ENCODE results near the gene MAPK1. TPM values are rescaled to one million over a fixed set of nuclear protein-coding genes. Genes with fewer than 3 reads are reported as not detected.
"Not testable (repeated sequence)": the region's sequence is repeated elsewhere in the genome, so short reads cannot be mapped to it uniquely, and the experiment has no call there.

The MAPK1 gene
- total RNA-seq, 1 experiment from 2014 or later = 53.6 TPM

GRCh38 chr22:21905234-21905633, 37.8 kb upstream of the MAPK1 start:
- not testable (repeated sequence) for H3K27me3 ChIP-seq (ENCODE audit: low read length); H4K20me1 ChIP-seq (ENCODE audit: insufficient read depth, low read depth, low read length); H3K9ac ChIP-seq (ENCODE audit: low read length); H2AFZ ChIP-seq (ENCODE audit: low read length); H3K4me1 ChIP-seq (ENCODE audit: low read length); H3K36me3 ChIP-seq (ENCODE audit: insufficient read depth, low read length); DNase-seq; H3K79me2 ChIP-seq (ENCODE audit: low read length); H3K9me2 ChIP-seq (replicated peaks; ENCODE audit: insufficient read depth, low read length); H3K27ac ChIP-seq (ENCODE audit: low read length); H3K4me3 ChIP-seq (ENCODE audit: low read length); H3K9me3 ChIP-seq (ENCODE audit: low read length); H3K4me2 ChIP-seq (ENCODE audit: low read depth, low read length, poor library complexity, severe bottlenecking)

GRCh38 chr22:21904250-21904789, 36.9 kb upstream of the MAPK1 start:
- Histone ChIP-seq H3K4me1 (ENCODE audit: low read length) (no peaks in the 10 kb centered on the region), H2AFZ (ENCODE audit: low read length) (no peak overlapping the region), H3K4me2 (ENCODE audit: low read depth, low read length, poor library complexity, severe bottlenecking) (no peak overlapping the region), H3K27ac (ENCODE audit: low read length) (no peak overlapping the region), H4K20me1 (ENCODE audit: insufficient read depth, low read depth, low read length) (no peaks in the 10 kb centered on the region), H3K27me3 (ENCODE audit: low read length) (no peaks in the 10 kb centered on the region), H3K79me2 (ENCODE audit: low read length) (no peaks in the 10 kb centered on the region), H3K9me3 (ENCODE audit: low read length) (no peaks in the 10 kb centered on the region), H3K9me2 (replicated peaks; ENCODE audit: insufficient read depth, low read length) (no peaks in the 10 kb centered on the region), H3K36me3 (ENCODE audit: insufficient read depth, low read length) (no peaks in the 10 kb centered on the region), H3K9ac (ENCODE audit: low read length) (no peak overlapping the region), H3K4me3 (ENCODE audit: low read length) (no peak overlapping the region)
- DNase-seq = no peak

- H3K9me2 ChIP-seq (replicated peaks; ENCODE audit: insufficient read depth, low read length) = no peaks in the 10 kb centered on the region
- H3K4me3 ChIP-seq (ENCODE audit: low read length) = no peak overlapping the region
- no peaks in the 10 kb centered on the region for H3K79me2 ChIP-seq (ENCODE audit: low read length)
- H3K9ac ChIP-seq (ENCODE audit: low read length) = no peak overlapping the region
- H3K27me3 ChIP-seq (ENCODE audit: low read length) = no peaks in the 10 kb centered on the region
- no peaks in the 10 kb centered on the region for H3K4me1 ChIP-seq (ENCODE audit: low read length)
- H4K20me1 ChIP-seq (ENCODE audit: insufficient read depth, low read depth, low read length) = no peaks in the 10 kb centered on the region
- H2AFZ ChIP-seq (ENCODE audit: low read length) = no peak overlapping the region
- H3K9me3 ChIP-seq (ENCODE audit: low read length) = no peaks in the 10 kb centered on the region
- H3K27ac ChIP-seq (ENCODE audit: low read length) = no peak overlapping the region
- H3K4me2 ChIP-seq (ENCODE audit: low read depth, low read length, poor library complexity, severe bottlenecking) = no peak overlapping the region
- DNase-seq = no peak
- no peaks in the 10 kb centered on the region for H3K36me3 ChIP-seq (ENCODE audit: insufficient read depth, low read length)
These were observed 35.8 kb upstream of the MAPK1 start for GRCh38 chr22:21903283-21903682.

GRCh38 chr22:21902296-21903087, 35.0 kb upstream of the MAPK1 start:
- H3K36me3 ChIP-seq (ENCODE audit: insufficient read depth, low read length) = no peaks in the 10 kb centered on the region
- no peaks in the 10 kb centered on the region for H3K79me2 ChIP-seq (ENCODE audit: low read length)
- no peaks in the 10 kb centered on the region for H3K27me3 ChIP-seq (ENCODE audit: low read length)
- H3K9me2 ChIP-seq (replicated peaks; ENCODE audit: insufficient read depth, low read length) = no peaks in the 10 kb centered on the region
- no peak overlapping the region for H2AFZ ChIP-seq (ENCODE audit: low read length)
- no peaks in the 10 kb centered on the region for H3K4me1 ChIP-seq (ENCODE audit: low read length)
- H3K4me2 ChIP-seq (ENCODE audit: low read depth, low read length, poor library complexity, severe bottlenecking) = no peak overlapping the region
- no peak overlapping the region for H3K9ac ChIP-seq (ENCODE audit: low read length)
- no peak overlapping the region for H3K4me3 ChIP-seq (ENCODE audit: low read length)
- H4K20me1 ChIP-seq (ENCODE audit: insufficient read depth, low read depth, low read length) = no peaks in the 10 kb centered on the region
- no peak for DNase-seq
- H3K27ac ChIP-seq (ENCODE audit: low read length) = no peak overlapping the region
- H3K9me3 ChIP-seq (ENCODE audit: low read length) = no peaks in the 10 kb centered on the region

- Histone ChIP-seq H3K9me2 (replicated peaks; ENCODE audit: insufficient read depth, low read length) (no peaks in the 10 kb centered on the region), H3K36me3 (ENCODE audit: insufficient read depth, low read length) (no peaks in the 10 kb centered on the region), H3K9ac (ENCODE audit: low read length) (no peak overlapping the region), H3K4me3 (ENCODE audit: low read length) (no peak overlapping the region), H3K79me2 (ENCODE audit: low read length) (no peaks in the 10 kb centered on the region), H2AFZ (ENCODE audit: low read length) (no peak overlapping the region), H3K9me3 (ENCODE audit: low read length) (no peaks in the 10 kb centered on the region), H4K20me1 (ENCODE audit: insufficient read depth, low read depth, low read length) (no peaks in the 10 kb centered on the region), H3K4me2 (ENCODE audit: low read depth, low read length, poor library complexity, severe bottlenecking) (no peak overlapping the region), H3K27me3 (ENCODE audit: low read length) (no peaks in the 10 kb centered on the region), H3K4me1 (ENCODE audit: low read length) (no peaks in the 10 kb centered on the region), H3K27ac (ENCODE audit: low read length) (no peak overlapping the region)
- DNase-seq = no peak
These were observed 31.0 kb upstream of the MAPK1 start for GRCh38 chr22:21898354-21898896.

- Histone ChIP-seq H3K36me3 (ENCODE audit: insufficient read depth, low read length) (no peaks in the 10 kb centered on the region), H3K9ac (ENCODE audit: low read length) (no peak overlapping the region), H3K27ac (ENCODE audit: low read length) (no peak overlapping the region), H3K27me3 (ENCODE audit: low read length) (no peaks in the 10 kb centered on the region), H3K9me3 (ENCODE audit: low read length) (no peaks in the 10 kb centered on the region), H3K4me3 (ENCODE audit: low read length) (no peak overlapping the region), H3K9me2 (replicated peaks; ENCODE audit: insufficient read depth, low read length) (no peaks in the 10 kb centered on the region), H4K20me1 (ENCODE audit: insufficient read depth, low read depth, low read length) (no peaks in the 10 kb centered on the region), H2AFZ (ENCODE audit: low read length) (no peak overlapping the region), H3K4me2 (ENCODE audit: low read depth, low read length, poor library complexity, severe bottlenecking) (no peak overlapping the region), H3K4me1 (ENCODE audit: low read length) (no peaks in the 10 kb centered on the region), H3K79me2 (ENCODE audit: low read length) (no peaks in the 10 kb centered on the region)
- DNase-seq = no peak
These were observed 29.6 kb upstream of the MAPK1 start for GRCh38 chr22:21896951-21897513.

GRCh38 chr22:21896275-21896674, 28.8 kb upstream of the MAPK1 start:
- not testable (repeated sequence) for H3K36me3 ChIP-seq (ENCODE audit: insufficient read depth, low read length); H3K9me3 ChIP-seq (ENCODE audit: low read length); H3K4me2 ChIP-seq (ENCODE audit: low read depth, low read length, poor library complexity, severe bottlenecking); H3K27me3 ChIP-seq (ENCODE audit: low read length); H4K20me1 ChIP-seq (ENCODE audit: insufficient read depth, low read depth, low read length); H2AFZ ChIP-seq (ENCODE audit: low read length); H3K4me3 ChIP-seq (ENCODE audit: low read length); H3K4me1 ChIP-seq (ENCODE audit: low read length); H3K9me2 ChIP-seq (replicated peaks; ENCODE audit: insufficient read depth, low read length); H3K9ac ChIP-seq (ENCODE audit: low read length); H3K27ac ChIP-seq (ENCODE audit: low read length); H3K79me2 ChIP-seq (ENCODE audit: low read length); DNase-seq

- H3K79me2 ChIP-seq (ENCODE audit: low read length) = no peaks in the 10 kb centered on the region
- no peaks in the 10 kb centered on the region for H3K36me3 ChIP-seq (ENCODE audit: insufficient read depth, low read length)
- H3K4me2 ChIP-seq (ENCODE audit: low read depth, low read length, poor library complexity, severe bottlenecking) = no peak overlapping the region
- no peak overlapping the region for H2AFZ ChIP-seq (ENCODE audit: low read length)
- no peaks in the 10 kb centered on the region for H4K20me1 ChIP-seq (ENCODE audit: insufficient read depth, low read depth, low read length)
- H3K9me2 ChIP-seq (replicated peaks; ENCODE audit: insufficient read depth, low read length) = no peaks in the 10 kb centered on the region
- no peak overlapping the region for H3K4me3 ChIP-seq (ENCODE audit: low read length)
- H3K27me3 ChIP-seq (ENCODE audit: low read length) = no peaks in the 10 kb centered on the region
- H3K27ac ChIP-seq (ENCODE audit: low read length) = no peak overlapping the region
- DNase-seq = no peak
- H3K9me3 ChIP-seq (ENCODE audit: low read length) = no peaks in the 10 kb centered on the region
- no peak overlapping the region for H3K9ac ChIP-seq (ENCODE audit: low read length)
- H3K4me1 ChIP-seq (ENCODE audit: low read length) = no peaks in the 10 kb centered on the region
These were observed 27.4 kb upstream of the MAPK1 start for GRCh38 chr22:21894799-21895198.
